Testis (tissue), 3 donors: ENCODE measurements around the gene NOXO1. TPM values are rescaled to one million over a fixed set of nuclear protein-coding genes. Genes with fewer than 3 reads are reported as not detected.

Experiments used
- DNase-seq: peaks from one replicate; pipeline ENCODE4 v3.0.0-alpha.2; 2019
- H3K27ac ChIP-seq, 2 donors: fragments of 200-600 bp; sonication (generic); one replicate each; pipeline ENCODE4 v1.5.1; 2019
- H3K27me3 ChIP-seq: fragments of 200-600 bp; sonication (generic); one replicate; pipeline ENCODE4 v1.5.1; 2019
- H3K36me3 ChIP-seq: fragments of 200-600 bp; sonication (generic); one replicate; pipeline ENCODE4 v1.5.1; 2017; ENCODE audit warnings: low read depth; ENCODE audit errors: missing control alignments
- H3K4me1 ChIP-seq: fragments of 200-600 bp; sonication (generic); one replicate; pipeline ENCODE4 v1.5.1; 2019
- H3K4me3 ChIP-seq, 2 donors: fragments of 200-600 bp; sonication (generic); one replicate each; pipeline ENCODE4 v1.5.1; 2017 to 2019
- H3K9me3 ChIP-seq: fragments of 200-600 bp; sonication (generic); one replicate; pipeline ENCODE4 v1.5.1; 2017
- POLR2A ChIP-seq: fragments of 450-650 bp; IDR thresholded peaks from one replicate; pipeline ENCODE4 v1.6.1; 2017; ENCODE audit warnings: antibody characterized with exemption, mild to moderate bottlenecking, moderate library complexity
- WGBS, 2 donors: methylation state at CpG; one replicate each; pipeline ENCODE4 v1.1.5; 2018; 5-methylcytosine and 5-hydroxymethylcytosine counted together
- intact Hi-C: fragments of 100-400 bp; cut with DNase I; formaldehyde crosslinking; loops from one replicate; pipeline ENCODE4 v1.15.1; 2023; ENCODE audit warnings: low total_unique reads
- polyA plus RNA-seq: library from polyadenylated mRNA; stranded (reverse); fragments of 350-450 nt; fragmentation: Illumina TruSeq; extraction: RNeasy Lipid Tissue Mini Kit (QIAGEN cat#74804); gene quantifications from one replicate; pipeline ENCODE4 v1.2.3, GENCODE V29; 2014; ENCODE audit warnings: low read depth, low replicate concordance; ENCODE audit not compliant: insufficient read depth
- total RNA-seq, 2 donors: library from RNA; depleted of rRNA; stranded (reverse); fragments of >200 nt; gene quantifications; one replicate each; pipeline ENCODE4 v1.2.3, GENCODE V29; 2016
- TF ChIP-seq, protein P1 (sequence below), 3 experiments: fragments of 450-650 bp in 2 of 3; fragments of 200-600 bp in 1 of 3; sonication (generic) in 1 of 3; IDR thresholded peaks; one replicate each; pipeline ENCODE4 v1.5.1; 2016 to 2019; ENCODE audit warnings: antibody characterized with exemption in 3 of 3, mild to moderate bottlenecking in 2 of 3, moderate library complexity in 1 of 3

NOXO1 gene
- total and polyA plus RNA-seq, 3 donors from 2014 or later: 3.7 to 7.6 (median 4.8) TPM

DNA sequence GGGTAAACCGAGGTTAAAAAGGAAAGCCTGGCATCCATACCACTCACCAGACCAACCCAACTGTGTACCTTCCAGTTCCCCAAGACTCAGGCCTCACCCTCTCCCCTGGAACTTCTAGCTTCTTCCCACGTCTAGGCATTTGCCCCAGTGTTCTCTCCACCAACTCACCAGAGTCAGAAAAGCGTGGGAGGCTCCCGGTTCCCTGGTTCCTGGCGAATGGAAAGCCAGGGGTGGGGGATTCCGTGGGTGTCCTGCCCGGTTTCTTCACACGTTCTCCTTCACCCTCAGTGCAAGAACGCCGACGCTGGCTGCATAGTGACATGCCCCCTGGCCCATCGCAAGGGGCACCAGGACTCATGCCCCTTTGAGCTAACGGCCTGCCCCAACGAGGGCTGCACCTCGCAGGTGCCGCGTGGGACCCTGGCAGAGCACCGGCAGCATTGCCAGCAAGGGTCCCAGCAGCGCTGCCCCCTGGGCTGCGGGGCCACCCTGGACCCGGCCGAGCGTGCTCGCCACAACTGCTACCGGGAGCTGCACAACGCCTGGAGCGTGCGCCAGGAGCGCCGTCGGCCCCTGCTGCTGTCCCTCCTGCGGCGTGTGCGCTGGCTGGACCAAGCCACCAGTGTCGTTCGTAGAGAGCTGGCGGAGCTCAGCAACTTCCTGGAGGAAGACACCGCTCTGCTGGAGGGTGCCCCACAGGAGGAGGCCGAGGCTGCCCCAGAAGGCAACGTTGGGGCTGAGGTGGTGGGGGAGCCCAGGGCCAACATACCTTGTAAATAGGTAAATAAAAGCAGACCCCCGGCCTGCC is 12.9 kb downstream of the NOXO1 start:
- H3K27me3 ChIP-seq: no peaks in the 10 kb centered on the region
- WGBS, 2 donors: 85% methylated on average over 27 to 34 of the region's 41 CpGs
- H3K4me3 ChIP-seq: no peak overlapping the region
- TF ChIP-seq, protein P1, sequence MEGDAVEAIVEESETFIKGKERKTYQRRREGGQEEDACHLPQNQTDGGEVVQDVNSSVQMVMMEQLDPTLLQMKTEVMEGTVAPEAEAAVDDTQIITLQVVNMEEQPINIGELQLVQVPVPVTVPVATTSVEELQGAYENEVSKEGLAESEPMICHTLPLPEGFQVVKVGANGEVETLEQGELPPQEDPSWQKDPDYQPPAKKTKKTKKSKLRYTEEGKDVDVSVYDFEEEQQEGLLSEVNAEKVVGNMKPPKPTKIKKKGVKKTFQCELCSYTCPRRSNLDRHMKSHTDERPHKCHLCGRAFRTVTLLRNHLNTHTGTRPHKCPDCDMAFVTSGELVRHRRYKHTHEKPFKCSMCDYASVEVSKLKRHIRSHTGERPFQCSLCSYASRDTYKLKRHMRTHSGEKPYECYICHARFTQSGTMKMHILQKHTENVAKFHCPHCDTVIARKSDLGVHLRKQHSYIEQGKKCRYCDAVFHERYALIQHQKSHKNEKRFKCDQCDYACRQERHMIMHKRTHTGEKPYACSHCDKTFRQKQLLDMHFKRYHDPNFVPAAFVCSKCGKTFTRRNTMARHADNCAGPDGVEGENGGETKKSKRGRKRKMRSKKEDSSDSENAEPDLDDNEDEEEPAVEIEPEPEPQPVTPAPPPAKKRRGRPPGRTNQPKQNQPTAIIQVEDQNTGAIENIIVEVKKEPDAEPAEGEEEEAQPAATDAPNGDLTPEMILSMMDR (IDR thresholded peaks at IDR 0.05): no peak
- no peak for TF ChIP-seq POLR2A
- H3K36me3 ChIP-seq: no peaks in the 10 kb centered on the region
- H3K9me3 ChIP-seq: no peaks in the 10 kb centered on the region
- peaks cover 24% of the 10 kb centered on the region for H3K4me1 ChIP-seq
- DNase-seq: no peak
- intact Hi-C loops: no loop called here
- H3K27ac ChIP-seq: no peak overlapping the region

DNA sequence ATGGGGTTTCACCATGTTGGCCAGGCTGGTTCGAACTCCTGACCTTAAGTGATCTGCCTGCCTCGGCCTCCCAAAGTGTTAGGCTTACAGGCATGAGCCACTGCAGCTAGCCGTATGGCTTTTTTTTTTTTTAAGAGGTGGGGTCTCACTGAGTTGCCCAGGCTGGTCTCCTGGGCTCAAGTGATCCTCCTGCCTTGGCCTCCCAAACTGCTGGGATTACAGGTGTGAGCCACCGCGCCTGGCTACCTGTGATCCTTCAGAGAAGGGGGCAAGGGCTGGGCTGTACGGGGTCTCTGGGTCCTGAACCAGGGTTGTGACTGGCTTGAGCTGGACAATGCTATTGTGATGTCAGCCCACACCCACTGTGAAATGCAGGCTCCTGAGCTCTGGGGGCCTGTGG is 14.8 kb downstream of the NOXO1 start, which contains the start of gene RNF151:
Gene RNF151 (plus strand): TSS at position 397 of the 400 bp plus-strand sequence. CDS start 26 bp downstream, outside the sequence.
- Histone ChIP-seq H3K9me3 (no peaks in the 10 kb centered on the region), H3K4me1 (peaks cover 16% of the 10 kb centered on the region), H3K27me3 (no peaks in the 10 kb centered on the region), H3K36me3 (no peaks in the 10 kb centered on the region), H3K27ac (no peak within 1 kb of the TSS), H3K4me3 (peak within 1 kb of the TSS; percentile 64 to 96)
- TF ChIP-seq, protein P1 (IDR thresholded peaks at IDR 0.05): no peak
- no peak for TF ChIP-seq POLR2A
- intact Hi-C loops: no loop called here
- 95 to 96% methylated on average over 3 to 5 of the region's 6 CpGs for WGBS, 2 donors
- DNase-seq: no peak

DNA sequence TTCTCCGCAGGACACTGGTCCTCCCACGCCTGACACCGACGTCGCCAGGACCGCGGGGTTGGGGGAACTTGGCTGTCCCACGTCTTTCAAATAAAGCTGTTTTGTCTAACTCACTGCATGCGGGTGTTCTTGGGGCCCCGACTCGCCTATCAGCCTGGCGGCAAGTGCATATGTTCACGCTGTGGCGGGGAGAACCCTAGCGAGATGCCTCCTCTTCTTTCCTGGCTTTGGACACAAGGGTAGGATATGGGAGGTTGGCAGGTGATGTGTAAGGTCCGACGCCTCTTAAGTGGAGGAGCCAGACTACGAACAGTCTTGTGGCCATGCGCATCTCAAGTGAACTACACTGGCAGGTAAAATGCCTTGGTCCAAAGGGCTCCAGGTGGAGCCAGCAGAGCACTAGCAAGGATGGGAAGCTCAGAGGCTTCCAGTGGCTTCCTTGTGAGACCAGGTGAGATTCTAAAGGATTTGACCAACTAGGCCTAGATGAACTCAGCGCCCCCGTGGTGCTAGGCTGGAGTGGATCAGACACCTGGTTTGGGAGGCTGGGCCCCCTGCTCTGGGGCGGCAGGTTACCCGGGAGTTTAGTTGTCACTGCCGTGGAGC is 15.8 kb downstream of the NOXO1 start:
- Histone ChIP-seq H3K4me1 (peaks cover 13% of the 10 kb centered on the region), H3K4me3 (peak overlapping the region; percentile 64 to 96), H3K36me3 (no peaks in the 10 kb centered on the region), H3K27me3 (no peaks in the 10 kb centered on the region), H3K9me3 (no peaks in the 10 kb centered on the region), H3K27ac (peak overlapping the region; percentile 86 to 97)
- intact Hi-C loops: no loop called here
- WGBS, 2 donors: 18 to 19% methylated on average over 24 of the region's 24 CpGs
- no peak for TF ChIP-seq POLR2A
- TF ChIP-seq, protein P1 (IDR thresholded peaks at IDR 0.05): no peak
- no peak for DNase-seq

DNA sequence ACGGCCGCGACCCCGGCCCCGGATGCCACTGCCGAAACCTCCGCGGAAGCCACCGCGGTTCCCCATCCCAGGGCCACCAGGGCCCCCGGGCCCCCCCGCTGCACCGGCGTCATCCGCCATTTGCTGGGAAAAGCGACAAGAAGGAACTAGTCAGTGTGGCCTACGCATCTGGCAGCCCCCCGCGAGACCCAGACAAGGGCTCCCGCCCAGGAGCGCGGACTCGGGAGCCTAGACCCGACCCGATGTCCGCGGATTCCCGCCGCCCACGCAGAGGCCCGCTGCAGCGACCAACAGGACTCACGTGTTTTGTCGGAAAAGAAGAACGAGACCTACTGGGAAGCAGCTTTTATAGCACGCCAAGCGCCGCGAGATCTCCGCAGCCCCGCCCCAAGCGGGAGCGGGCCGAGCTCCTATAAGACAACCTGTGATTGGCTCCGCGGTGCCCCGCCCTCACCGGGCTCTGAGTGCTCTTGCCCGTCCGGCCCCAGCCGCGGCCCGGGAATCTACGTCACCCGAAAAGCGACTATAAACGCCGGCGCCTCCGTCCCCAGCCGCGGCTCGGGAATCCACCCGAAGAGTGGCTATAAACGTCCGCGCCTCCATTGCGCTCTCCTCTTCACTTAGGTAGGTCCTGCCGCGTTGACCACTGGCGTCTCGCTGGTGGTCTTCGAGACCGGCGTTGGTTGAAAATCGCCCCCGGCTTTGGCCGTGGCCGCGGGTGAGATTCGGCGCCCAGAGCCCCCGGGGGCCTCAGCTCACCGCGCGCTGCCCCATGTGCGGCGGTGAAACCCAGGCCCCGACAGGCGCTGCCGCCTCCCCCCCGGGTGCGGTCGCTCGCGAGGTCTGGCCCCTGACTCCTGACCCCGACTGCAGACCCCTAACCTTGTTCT is 16.5 kb downstream of the NOXO1 start, which contains the start of gene RPS2:
Gene RPS2 (minus strand): TSS at position 321 of the 890 bp plus-strand sequence. CDS start 201 bp downstream, at position 120.
- H3K4me3 ChIP-seq: peak within 1 kb of the TSS; percentile 64 to 96
- peak; percentile 100 for DNase-seq
- intact Hi-C loops: no loop called here
- WGBS, 2 donors: 0 to 1% methylated on average over 35 to 93 of the region's 97 CpGs
- H3K27ac ChIP-seq: peak within 1 kb of the TSS; percentile 86 to 97
- no peaks in the 10 kb centered on the region for H3K9me3 ChIP-seq
- no peaks in the 10 kb centered on the region for H3K36me3 ChIP-seq
- no peaks in the 10 kb centered on the region for H3K27me3 ChIP-seq
- peaks cover 20% of the 10 kb centered on the region for H3K4me1 ChIP-seq
- TF ChIP-seq, protein P1 (IDR thresholded peaks at IDR 0.05): no peak
- TF ChIP-seq POLR2A: no peak
